NOMO-1 (cell line): ENCODE measurements around the gene SLF2.

Experiments used
- DNase-seq, 2 experiments: peaks; one replicate each; lab custom pipeline; 2025; ENCODE audit not compliant: unreplicated experiment in 2 of 2; lab: John Stamatoyannopoulos, UW

Gene SLF2

GRCh38 chr10:101012525-101013364 lies 100.0 kb downstream of the SLF2 start:
- peak; percentile 71 to 83 for DNase-seq

- DNase-seq: no peak
Measured at GRCh38 chr10:101013365-101013825, 100.6 kb downstream of the SLF2 start.

GRCh38 chr10:101014230-101014884 lies 101.6 kb downstream of the SLF2 start:
- peak; percentile 12 to 25 for DNase-seq
